Measurements from ENCODE around the gene FHIT.
"Not testable (repeated sequence)": the region's sequence is repeated elsewhere in the genome, so short reads cannot be mapped to it uniquely, and the experiment has no call there.

The FHIT gene

GRCh38 chr3:61226166-61226686 is 25.0 kb downstream of the FHIT start:
- no peak for DNase-seq (ENCODE audit: low spot score)

- no peak for DNase-seq (ENCODE audit: low spot score)
These were observed 26.4 kb downstream of the FHIT start for GRCh38 chr3:61224823-61225222.

GRCh38 chr3:61223451-61223850 is 27.8 kb downstream of the FHIT start:
- DNase-seq (ENCODE audit: low spot score), result no peak

- DNase-seq (ENCODE audit: low spot score), result no peak
These were observed 28.8 kb downstream of the FHIT start for GRCh38 chr3:61222467-61222866.

- DNase-seq (ENCODE audit: low spot score), result no peak
These were observed 29.4 kb downstream of the FHIT start for GRCh38 chr3:61221759-61222362.

GRCh38 chr3:61218504-61218903 is 32.7 kb downstream of the FHIT start:
- no peak for DNase-seq (ENCODE audit: low spot score)

- not testable (repeated sequence) for DNase-seq (ENCODE audit: low spot score)
These were observed 35.1 kb downstream of the FHIT start for GRCh38 chr3:61216171-61216570.

- no peak for DNase-seq (ENCODE audit: low spot score)
These were observed 49.2 kb downstream of the FHIT start for GRCh38 chr3:61202086-61202485.

GRCh38 chr3:61201071-61201470 is 50.2 kb downstream of the FHIT start:
- DNase-seq (ENCODE audit: low spot score), result no peak

GRCh38 chr3:61200270-61200669 is 51.0 kb downstream of the FHIT start:
- DNase-seq (ENCODE audit: low spot score), result no peak

- DNase-seq (ENCODE audit: low spot score), result no peak
These were observed 51.4 kb downstream of the FHIT start for GRCh38 chr3:61199843-61200242.

- no peak for DNase-seq (ENCODE audit: low spot score)
These were observed 56.2 kb downstream of the FHIT start for GRCh38 chr3:61194892-61195538.

- no peak for DNase-seq (ENCODE audit: low spot score)
These were observed 59.0 kb downstream of the FHIT start for GRCh38 chr3:61192222-61192621.

GRCh38 chr3:61190205-61190604 is 61.0 kb downstream of the FHIT start:
- DNase-seq (ENCODE audit: low spot score), result not testable (repeated sequence)

GRCh38 chr3:61186030-61186429 is 65.2 kb downstream of the FHIT start:
- no peak for DNase-seq (ENCODE audit: low spot score)

GRCh38 chr3:61184956-61185355 is 66.3 kb downstream of the FHIT start:
- no peak for DNase-seq (ENCODE audit: low spot score)

GRCh38 chr3:61182662-61183061 is 68.6 kb downstream of the FHIT start:
- DNase-seq (ENCODE audit: low spot score), result no peak

- DNase-seq (ENCODE audit: low spot score), result peak; percentile 7
These were observed 69.4 kb downstream of the FHIT start for GRCh38 chr3:61181874-61182273.

- no peak for DNase-seq (ENCODE audit: low spot score)
These were observed 71.0 kb downstream of the FHIT start for GRCh38 chr3:61180206-61180605.

- no peak for DNase-seq (ENCODE audit: low spot score)
These were observed 73.1 kb downstream of the FHIT start for GRCh38 chr3:61178167-61178566.

GRCh38 chr3:61177450-61177849 is 73.8 kb downstream of the FHIT start:
- no peak for DNase-seq (ENCODE audit: low spot score)

- DNase-seq (ENCODE audit: low spot score), result no peak
These were observed 77.6 kb downstream of the FHIT start for GRCh38 chr3:61173676-61174075.

- DNase-seq (ENCODE audit: low spot score), result no peak
These were observed 78.6 kb downstream of the FHIT start for GRCh38 chr3:61172684-61173083.

GRCh38 chr3:61172203-61172602 is 79.0 kb downstream of the FHIT start:
- no peak for DNase-seq (ENCODE audit: low spot score)

All from AG08396 (cell line).